HCT116 (cell line): Measurements from ENCODE around the gene ELP5. TPM values are rescaled to one million over a fixed set of nuclear protein-coding genes. Genes with fewer than 3 reads are reported as not detected.

Experiments used
- ATAC-seq: fragments of 200-7000 bp; cut with Tn5 transposase; 2 replicates; pipeline ENCODE4 v1.9.1; 2020; ENCODE audit warnings: mild to moderate bottlenecking, moderate library complexity
- BruUV-seq: library from RNA; stranded (reverse); fragments of 400-500 nt; replicated peaks from 2 replicates; lab custom pipeline; 2021; lab: Mats Ljungman, UMichigan
- CTCF ChIA-PET: fragments of 300-600 bp; sonication (Branson Sonifier 250); formaldehyde crosslinking; loops from one replicate; lab custom pipeline; 2021; ENCODE audit warnings: antibody characterized with exemption; lab: Charles Lee
- POLR2A ChIA-PET: fragments of 300-600, 350-600 bp; sonication (Branson Sonifier 250); formaldehyde crosslinking; loops from one replicate; lab custom pipeline; 2021; ENCODE audit warnings: antibody characterized with exemption; lab: Charles Lee
- RAD21 ChIA-PET, 2 experiments: fragments of 300-600 bp; sonication (Branson Sonifier 250); formaldehyde crosslinking; loops; one replicate each; lab custom pipeline; 2023; ENCODE audit warnings: low total read pairs in 2 of 2; ENCODE audit not compliant: uncharacterized antibody in 2 of 2, unreplicated experiment in 2 of 2, low non-redundant PET in 1 of 2; lab: Charles Lee
- DNase-seq: peaks from one replicate; pipeline ENCODE4 v3.0.0-alpha.2; 2010; ENCODE audit warnings: low read depth, low spot score
- H2AFZ ChIP-seq: fragments of 200-600 bp; shearing (Covaris generic), sonication (generic); 2 replicates; pipeline ENCODE4 v1.6.1; 2017; ENCODE audit warnings: low read depth, mixed run types, mixed read lengths, antibody characterized with exemption, low read length; ENCODE audit not compliant: poor library complexity, severe bottlenecking
- H3K27ac ChIP-seq: 2 replicates; pipeline ENCODE4 v1.5.1; 2012; ENCODE audit warnings: low read depth, low read length
- H3K27me3 ChIP-seq: fragments of 200-600 bp; sonication (generic); 2 replicates; pipeline ENCODE4 v1.6.1; 2016; ENCODE audit warnings: mixed run types, low read length, mixed read lengths; ENCODE audit not compliant: insufficient read depth
- H3K36me3 ChIP-seq, 2 experiments: fragments of 200-500 bp in 1 of 2; fragments of 200-600 bp in 1 of 2; sonication (Bioruptor generic) in 1 of 2; sonication (generic) in 1 of 2; 2 replicates each; pipeline versions ENCODE4 v1.5.1 to v1.6.1; 2014 to 2016; ENCODE audit warnings: low read length in 2 of 2, inconsistent platforms in 1 of 2, mixed read lengths in 1 of 2, mixed run types in 1 of 2; ENCODE audit not compliant: insufficient read depth in 2 of 2, control insufficient read depth in 1 of 2
- H3K4me1 ChIP-seq, 2 experiments: fragments of 200-600 bp in 1 of 2; sonication (generic) in 1 of 2; 2 replicates each; pipeline versions ENCODE4 v1.5.1 to v1.6.1; 2012 to 2017; ENCODE audit warnings: low read length in 2 of 2, inconsistent platforms in 1 of 2, mild to moderate bottlenecking in 1 of 2, mixed read lengths in 1 of 2, mixed run types in 1 of 2, moderate library complexity in 1 of 2; ENCODE audit not compliant: insufficient read depth in 2 of 2, control insufficient read depth in 1 of 2
- H3K4me2 ChIP-seq: fragments of 200-600 bp; sonication (generic); 2 replicates; pipeline ENCODE4 v1.6.1; 2017; ENCODE audit warnings: mixed run types, low read length, mixed read lengths
- H3K4me3 ChIP-seq, 2 experiments: fragments of 200-600 bp in 1 of 2; sonication (generic) in 1 of 2; replicated peaks in 1 of 2; 2 replicates each; pipeline ENCODE4 v1.5.1; 2011 to 2016; ENCODE audit warnings: low read length in 2 of 2, control low read depth in 1 of 2, low read depth in 1 of 2, mild to moderate bottlenecking in 1 of 2, mixed read lengths in 1 of 2, mixed run types in 1 of 2
- H3K79me2 ChIP-seq: fragments of 200-600 bp; sonication (generic); 2 replicates; pipeline ENCODE4 v1.6.1; 2017; ENCODE audit warnings: mild to moderate bottlenecking, mixed run types, low read length, moderate library complexity, mixed read lengths; ENCODE audit not compliant: insufficient read depth
- H3K9ac ChIP-seq: fragments of 200-600 bp; sonication (generic); 2 replicates; pipeline ENCODE4 v1.6.1; 2016; ENCODE audit warnings: low read length, mixed read lengths
- H3K9me2 ChIP-seq: fragments of 200-600 bp; sonication (generic), shearing (Covaris generic); 2 replicates; pipeline ENCODE4 v1.6.1; 2017; ENCODE audit warnings: mixed run types, mild to moderate bottlenecking, moderate library complexity; ENCODE audit not compliant: insufficient read depth
- H3K9me3 ChIP-seq, 2 experiments: fragments of 200-500 bp in 1 of 2; fragments of 200-600 bp in 1 of 2; sonication (Bioruptor generic) in 1 of 2; sonication (generic) in 1 of 2; 2 replicates each; pipeline ENCODE4 v1.6.1; 2014 to 2017; ENCODE audit warnings: low read length in 2 of 2, mixed read lengths in 2 of 2, inconsistent platforms in 1 of 2, low read depth in 1 of 2, mild to moderate bottlenecking in 1 of 2, mixed run types in 1 of 2, moderate library complexity in 1 of 2; ENCODE audit not compliant: control insufficient read depth in 1 of 2, insufficient read depth in 1 of 2
- H4K20me1 ChIP-seq: fragments of 200-600 bp; sonication (generic), shearing (Covaris generic); 2 replicates; pipeline ENCODE4 v1.6.1; 2017; ENCODE audit warnings: mixed run types, mild to moderate bottlenecking, moderate library complexity; ENCODE audit not compliant: insufficient read depth
- EZH2 ChIP-seq: fragments of 200-600 bp; sonication (generic); IDR thresholded peaks from 2 replicates; pipeline ENCODE4 v1.6.1; 2017; ENCODE audit warnings: antibody characterized with exemption, mixed run types
- FOSL1 ChIP-seq: IDR thresholded peaks from 2 replicates; pipeline ENCODE4 v1.6.1; 2012; ENCODE audit warnings: low read depth
- JUND ChIP-seq: IDR thresholded peaks from 2 replicates; pipeline ENCODE4 v1.6.1; 2012
- REST ChIP-seq: IDR thresholded peaks from 2 replicates; pipeline ENCODE4 v1.6.1; 2012; ENCODE audit warnings: low read depth
- SP1 ChIP-seq: IDR thresholded peaks from 2 replicates; pipeline ENCODE4 v1.6.1; 2012; ENCODE audit warnings: low read depth
- intact Hi-C: fragments of 100-400 bp; cut with micrococcal nuclease; formaldehyde crosslinking; loops from 2 replicates; pipeline ENCODE4 v1.10.0; 2022
- total RNA-seq: library from RNA; stranded (reverse); gene quantifications from one replicate; pipeline ENCODE4 v1.2.1, GENCODE V29; 2021; ENCODE audit not compliant: unreplicated experiment

ELP5 gene
- total RNA-seq, 1 experiment from 2014 or later: 81.7 TPM

DNA sequence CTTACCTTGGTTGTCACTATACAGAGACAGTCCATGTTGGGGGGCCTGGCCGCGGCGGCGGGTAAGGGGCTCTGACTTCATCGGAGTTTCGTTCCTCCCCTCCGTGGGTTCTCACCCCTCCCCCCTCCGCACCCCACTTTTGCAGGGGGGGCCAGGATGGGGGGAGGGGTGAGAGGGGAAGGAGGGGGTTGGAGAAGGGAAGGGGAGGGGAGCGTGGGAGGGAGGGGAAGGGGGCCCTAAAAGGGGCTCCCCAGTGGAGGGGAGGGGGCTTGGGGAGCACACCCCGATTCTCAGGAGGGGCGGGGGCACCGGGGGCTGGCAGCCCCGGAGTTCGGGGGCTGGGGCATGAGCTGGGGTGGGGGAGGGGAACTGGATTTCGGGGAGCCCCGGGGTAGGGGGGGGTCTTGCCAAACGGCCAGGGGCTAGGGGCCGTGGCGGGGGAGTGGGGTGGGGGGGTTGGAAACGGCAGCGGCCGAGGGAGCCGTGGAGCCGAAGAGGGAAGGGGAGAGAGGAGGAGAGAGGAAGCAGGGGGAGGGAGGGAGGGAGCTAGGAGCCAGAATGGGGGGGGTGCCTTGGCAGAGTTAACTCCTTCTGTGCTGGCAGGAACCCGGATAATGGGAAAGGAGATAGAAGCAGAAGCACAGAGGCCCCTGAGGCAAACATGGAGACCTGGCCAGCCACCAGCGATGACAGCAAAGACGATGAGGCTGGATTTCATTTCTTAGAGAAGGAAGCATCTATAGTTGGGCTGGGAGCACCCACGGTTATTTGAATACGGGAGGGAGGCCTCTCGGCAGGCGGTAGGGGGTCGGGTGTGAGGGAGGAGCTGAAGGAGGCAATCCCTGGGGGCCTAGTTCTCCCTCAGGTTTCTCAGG is 34.7 kb upstream of the ELP5 start:
- H3K36me3 ChIP-seq: peaks cover 5 to 14% of the 10 kb centered on the region in 2 experiments; a peak in 3 of 4 replicates
- ATAC-seq (no peak), DNase-seq (no peak)
- TF ChIP-seq FOSL1 (no peak), JUND (no peak), EZH2 (no peak), SP1 (no peak), REST (no peak)
- POLR2A ChIA-PET: interaction anchor here (2.8 kb wide), 1 partner anchor 25 kb away, joined by 13 read pairs; the partner anchor contains the start of gene GABARAP
- CTCF ChIA-PET: interaction anchor here (0.9 to 1.4 kb wide), 2 partner anchors 79 to 171 kb away, joined by 3 to 4 read pairs; no protein-coding TSS in a partner anchor
- H2AFZ ChIP-seq: no peak overlapping the region
- H3K4me1 ChIP-seq: peaks cover 14 to 70% of the 10 kb centered on the region in 2 experiments; a peak in 3 of 4 replicates
- H3K9me3 ChIP-seq: no peaks in the 10 kb centered on the region
- H3K4me2 ChIP-seq: peak overlapping the region; percentile 64
- H3K9me2 ChIP-seq: no peaks in the 10 kb centered on the region
- no peak overlapping the region for H3K27ac ChIP-seq
- H3K4me3 ChIP-seq: peak overlapping the region; percentile 41 to 50
- peaks cover 24% of the 10 kb centered on the region for H3K79me2 ChIP-seq
- RAD21 ChIA-PET: no interaction called here
- no TSS peak for BruUV-seq
- intact Hi-C loops: no loop called here
- H3K27me3 ChIP-seq: no peaks in the 10 kb centered on the region
- H4K20me1 ChIP-seq: no peaks in the 10 kb centered on the region
- H3K9ac ChIP-seq: peak overlapping the region; percentile 27
